CD4-positive, alpha-beta T cell (primary cell): ENCODE results near the gene RIOX2. TPM values are rescaled to one million over a fixed set of nuclear protein-coding genes. Genes with fewer than 3 reads are reported as not detected.
A peak's percentile ranks its signal among the peaks of the same experiment; 100 is the strongest.

Experiments
- ATAC-seq: fragments of 200-7000 bp; cut with Tn5 transposase; one replicate; pipeline ENCODE4 v1.10.0; 2022; ENCODE audit warnings: mild to moderate bottlenecking; ENCODE audit not compliant: poor library complexity
- CTCF ChIA-PET: fragments of 350-600 bp; sonication (Branson Sonifier 250); formaldehyde crosslinking; loops from one replicate; lab custom pipeline; 2021; ENCODE audit warnings: antibody characterized with exemption, inconsistent platforms; lab: Charles Lee
- POLR2A ChIA-PET: fragments of 350-600 bp; sonication (Branson Sonifier 250); formaldehyde crosslinking; loops from one replicate; lab custom pipeline; 2021; ENCODE audit warnings: antibody characterized with exemption, inconsistent platforms; lab: Charles Lee
- DNase-seq, 14 experiments: peaks; one replicate each; pipeline ENCODE4 v3.0.0-alpha.2; 2013 to 2020; ENCODE audit warnings: mixed read lengths in 2 of 14
- H3K27ac ChIP-seq, 2 donors: one replicate each; pipeline versions ENCODE4 v1.5.1 to v1.7.0; 2013; ENCODE audit warnings: low read length in 2 of 2, low read depth in 1 of 2, mild to moderate bottlenecking in 1 of 2
- H3K27me3 ChIP-seq, 2 experiments: 1 replicate in 1 of 2; 2 replicates in 1 of 2; pipeline versions ENCODE4 v1.6.1 to v1.7.0; 2013; ENCODE audit warnings: low read length in 2 of 2, control low read depth in 1 of 2, mild to moderate bottlenecking in 1 of 2, moderate library complexity in 1 of 2; ENCODE audit not compliant: insufficient read depth in 2 of 2, control insufficient read depth in 1 of 2
- H3K36me3 ChIP-seq: one replicate; pipeline ENCODE4 v1.6.1; 2013; ENCODE audit warnings: low read length, control low read depth; ENCODE audit not compliant: insufficient read depth
- H3K4me1 ChIP-seq: one replicate; pipeline ENCODE4 v1.6.1; 2013; ENCODE audit warnings: low read length, control low read depth; ENCODE audit not compliant: insufficient read depth
- H3K4me3 ChIP-seq: one replicate; pipeline ENCODE4 v1.5.1; 2013; ENCODE audit warnings: mild to moderate bottlenecking, low read length, moderate library complexity
- H3K9me3 ChIP-seq, 2 experiments: 1 replicate in 1 of 2; 2 replicates in 1 of 2; pipeline versions ENCODE4 v1.6.1 to v1.7.0; 2013; ENCODE audit warnings: low read length in 2 of 2, mild to moderate bottlenecking in 2 of 2, control low read depth in 1 of 2, moderate library complexity in 1 of 2; ENCODE audit not compliant: control insufficient read depth in 1 of 2, insufficient read depth in 1 of 2
- H3K27ac Mint-ChIP-seq: one replicate; pipeline ENCODE4 v1.8.0; 2020; ENCODE audit warnings: mixed read lengths
- H3K27me3 Mint-ChIP-seq: one replicate; pipeline ENCODE4 v1.8.0; 2021; ENCODE audit warnings: mixed read lengths
- H3K36me3 Mint-ChIP-seq: one replicate; pipeline ENCODE4 v1.8.0; 2021; ENCODE audit warnings: low read depth, mixed read lengths
- H3K4me1 Mint-ChIP-seq: one replicate; pipeline ENCODE4 v1.8.0; 2021; ENCODE audit warnings: low read depth, mixed read lengths
- H3K4me3 Mint-ChIP-seq: one replicate; pipeline ENCODE4 v1.8.0; 2020; ENCODE audit warnings: mild to moderate bottlenecking, mixed read lengths
- H3K9me3 Mint-ChIP-seq: one replicate; pipeline ENCODE4 v1.8.0; 2020; ENCODE audit warnings: mixed read lengths
- intact Hi-C, 2 experiments: fragments of 100-400 bp; cut with DNase I in 1 of 2; cut with micrococcal nuclease in 1 of 2; formaldehyde crosslinking; loops; one replicate each; pipeline versions ENCODE4 v1.15.1 to v1.9.0; 2023 to 2025; cut with DNase I, micrococcal nuclease
- total RNA-seq, 174 experiments: library from RNA in 2 of 174; stranded (reverse) in 2 of 174; gene quantifications; one replicate each; pipeline ENCODE4 v1.2.3 and lab custom pipeline; 2021 to 2026
- TF ChIP-seq, protein P1 (sequence below): fragments of 200-600 bp; IDR thresholded peaks from one replicate; pipeline ENCODE4 v1.8.0; 2022; ENCODE audit warnings: antibody characterized with exemption, mild to moderate bottlenecking

RIOX2 gene
- total RNA-seq, 2 experiments from 2014 or later = 13.1 to 13.5 TPM

DNA sequence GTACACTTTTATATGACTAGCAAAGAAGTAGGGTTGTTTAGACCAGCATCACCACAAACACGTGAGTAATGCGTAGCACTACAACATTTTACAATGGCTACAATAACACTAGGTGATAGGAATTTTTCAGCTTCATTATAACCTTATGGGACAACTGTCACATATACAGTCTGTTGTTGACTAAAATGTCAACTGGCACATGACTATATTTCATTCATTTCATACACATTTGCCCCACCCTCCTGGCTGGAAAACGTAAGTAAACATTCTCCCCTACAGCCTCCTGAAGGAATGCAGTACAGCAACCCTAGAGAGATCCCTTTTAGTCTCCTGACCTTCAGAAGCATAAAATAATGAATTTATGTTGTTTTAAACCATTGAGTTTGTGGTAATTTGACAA, 16.2 kb downstream of the RIOX2 start:
- ATAC-seq (no peak), DNase-seq (no peak)
- ChIA-PET POLR2A (no interaction called here), CTCF (no interaction called here)
- H3K4me1 ChIP-seq = no peaks in the 10 kb centered on the region
- intact Hi-C loops = no loop called here
- H3K36me3 ChIP-seq = peaks cover 86% of the 10 kb centered on the region
- no peak overlapping the region for H3K27ac ChIP-seq
- no peaks in the 10 kb centered on the region for H3K9me3 ChIP-seq
- Mint-ChIP-seq H3K9me3 (no peaks in the 10 kb centered on the region), H3K27me3 (no peaks in the 10 kb centered on the region), H3K27ac (no peak overlapping the region), H3K4me3 (no peak overlapping the region), H3K36me3 (peaks cover 90% of the 10 kb centered on the region), H3K4me1 (peaks cover under 1% of the 10 kb centered on the region)
- TF ChIP-seq, protein P1, sequence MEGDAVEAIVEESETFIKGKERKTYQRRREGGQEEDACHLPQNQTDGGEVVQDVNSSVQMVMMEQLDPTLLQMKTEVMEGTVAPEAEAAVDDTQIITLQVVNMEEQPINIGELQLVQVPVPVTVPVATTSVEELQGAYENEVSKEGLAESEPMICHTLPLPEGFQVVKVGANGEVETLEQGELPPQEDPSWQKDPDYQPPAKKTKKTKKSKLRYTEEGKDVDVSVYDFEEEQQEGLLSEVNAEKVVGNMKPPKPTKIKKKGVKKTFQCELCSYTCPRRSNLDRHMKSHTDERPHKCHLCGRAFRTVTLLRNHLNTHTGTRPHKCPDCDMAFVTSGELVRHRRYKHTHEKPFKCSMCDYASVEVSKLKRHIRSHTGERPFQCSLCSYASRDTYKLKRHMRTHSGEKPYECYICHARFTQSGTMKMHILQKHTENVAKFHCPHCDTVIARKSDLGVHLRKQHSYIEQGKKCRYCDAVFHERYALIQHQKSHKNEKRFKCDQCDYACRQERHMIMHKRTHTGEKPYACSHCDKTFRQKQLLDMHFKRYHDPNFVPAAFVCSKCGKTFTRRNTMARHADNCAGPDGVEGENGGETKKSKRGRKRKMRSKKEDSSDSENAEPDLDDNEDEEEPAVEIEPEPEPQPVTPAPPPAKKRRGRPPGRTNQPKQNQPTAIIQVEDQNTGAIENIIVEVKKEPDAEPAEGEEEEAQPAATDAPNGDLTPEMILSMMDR = no peak
- H3K4me3 ChIP-seq = no peak overlapping the region
- no peaks in the 10 kb centered on the region for H3K27me3 ChIP-seq

DNA sequence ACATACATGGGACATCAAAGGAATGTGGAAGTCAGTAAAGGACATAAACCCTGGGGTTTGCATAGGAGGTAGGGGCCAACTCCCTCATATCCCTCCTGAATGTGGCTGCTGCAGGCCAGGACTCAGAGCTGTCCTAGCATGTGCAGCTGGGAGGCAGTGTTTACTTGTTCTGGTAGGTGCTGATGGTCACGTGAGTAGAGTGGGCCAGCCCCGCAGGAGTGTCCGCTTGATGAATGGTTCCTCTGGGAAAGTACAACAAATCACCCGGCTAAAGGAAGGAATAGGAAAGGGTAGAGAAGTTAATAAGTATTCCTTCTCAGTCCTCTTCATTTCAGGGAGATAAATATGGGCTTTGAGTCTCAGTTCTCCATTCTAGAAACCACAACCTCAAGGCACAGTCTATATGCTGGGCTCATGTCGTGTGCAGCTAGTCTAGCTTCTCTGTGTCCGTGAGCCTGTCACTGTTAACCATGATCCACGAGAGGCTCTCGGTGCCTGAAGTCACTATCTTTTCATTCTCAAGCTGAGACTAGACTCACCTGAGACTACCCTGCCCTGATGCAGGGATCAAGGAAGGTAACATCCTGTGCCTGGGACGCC, 17.9 kb downstream of the RIOX2 start:
- TF ChIP-seq, protein P1 = no peak
- H3K36me3 ChIP-seq = peaks cover 86% of the 10 kb centered on the region
- CTCF ChIA-PET = no interaction called here
- POLR2A ChIA-PET = interaction anchor here (1.1 to 1.2 kb wide), 2 partner anchors 17 to 30 kb away, joined by 3 to 5 read pairs; no protein-coding TSS in a partner anchor
- peaks cover 90% of the 10 kb centered on the region for H3K36me3 Mint-ChIP-seq
- no peak overlapping the region for H3K4me3 ChIP-seq
- no peak overlapping the region for H3K4me3 Mint-ChIP-seq
- no peak for ATAC-seq
- DNase-seq = peak in 1 of 14 experiments; percentile 9
- no peaks in the 10 kb centered on the region for H3K9me3 ChIP-seq
- no peaks in the 10 kb centered on the region for H3K9me3 Mint-ChIP-seq
- no peaks in the 10 kb centered on the region for H3K4me1 Mint-ChIP-seq
- H3K27me3 Mint-ChIP-seq = no peaks in the 10 kb centered on the region
- no peak overlapping the region for H3K27ac ChIP-seq
- intact Hi-C loops = no loop called here
- no peaks in the 10 kb centered on the region for H3K4me1 ChIP-seq
- H3K27me3 ChIP-seq = no peaks in the 10 kb centered on the region
- no peak overlapping the region for H3K27ac Mint-ChIP-seq

DNA sequence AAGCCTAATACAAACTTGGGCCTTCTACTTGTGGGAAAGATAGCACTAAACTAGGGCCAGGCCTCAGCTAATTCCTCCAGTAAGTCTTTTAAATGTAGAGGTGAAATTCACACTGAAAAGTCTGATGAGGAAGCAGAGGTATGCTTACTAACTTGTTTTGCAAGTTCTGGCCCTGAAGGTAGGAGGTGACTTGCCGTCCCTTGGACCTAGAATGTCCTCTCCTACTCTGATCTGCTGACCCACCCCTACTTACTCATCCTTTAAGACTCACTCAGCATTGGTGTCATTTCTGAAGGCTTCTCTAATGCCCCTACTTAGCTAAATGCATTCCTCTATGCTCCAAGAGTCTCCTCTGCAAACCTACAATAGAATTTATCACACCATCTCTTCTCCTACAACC, 19.4 kb downstream of the RIOX2 start:
- ATAC-seq = no peak
- Mint-ChIP-seq H3K4me3 (no peak overlapping the region), H3K27me3 (no peaks in the 10 kb centered on the region), H3K36me3 (peaks cover 90% of the 10 kb centered on the region), H3K4me1 (no peaks in the 10 kb centered on the region), H3K27ac (peak overlapping the region; percentile 19), H3K9me3 (no peaks in the 10 kb centered on the region)
- ChIA-PET CTCF (no interaction called here), POLR2A (no interaction called here)
- H3K27me3 ChIP-seq = no peaks in the 10 kb centered on the region
- H3K4me1 ChIP-seq = no peaks in the 10 kb centered on the region
- H3K36me3 ChIP-seq = peaks cover 86% of the 10 kb centered on the region
- H3K9me3 ChIP-seq = no peaks in the 10 kb centered on the region
- TF ChIP-seq, protein P1 = no peak
- no peak overlapping the region for H3K27ac ChIP-seq
- intact Hi-C loops = no loop called here
- DNase-seq = no peak
- no peak overlapping the region for H3K4me3 ChIP-seq
